Endothelial cell of umbilical vein (primary cell): ENCODE data around the gene FAM3B. TPM values are rescaled to one million over a fixed set of nuclear protein-coding genes. Genes with fewer than 3 reads are reported as not detected.

Experiments
- BruUV-seq: library from RNA; stranded (reverse); fragments of 400-500 nt; replicated peaks from 2 replicates; lab custom pipeline; 2021; lab: Mats Ljungman, UMichigan
- CTCF ChIA-PET: fragments of 300-600, 350-600 bp; sonication (Branson Sonifier 250); formaldehyde crosslinking; loops from one replicate; lab custom pipeline; 2021; ENCODE audit warnings: antibody characterized with exemption, inconsistent platforms; lab: Charles Lee
- POLR2A ChIA-PET: fragments of 300-600, 350-600 bp; sonication (Branson Sonifier 250); formaldehyde crosslinking; loops from one replicate; lab custom pipeline; 2021; ENCODE audit warnings: antibody characterized with exemption, inconsistent platforms; lab: Charles Lee
- DNase-seq: peaks from one replicate; pipeline ENCODE4 v3.0.0-alpha.2; 2011; ENCODE audit warnings: low read depth, low spot score
- FAIRE-seq: peaks from 2 replicates; lab custom pipeline; 2011; peaks lifted over from hg19 to GRCh38; lab: Jason Lieb, UNC
- H2AFZ ChIP-seq: 2 replicates; pipeline ENCODE4 v1.6.0; 2012; ENCODE audit warnings: low read depth, low read length, control low read depth, inconsistent platforms
- H3K27ac ChIP-seq: 2 replicates; pipeline ENCODE4 v1.5.1; 2011; ENCODE audit warnings: low read depth, mild to moderate bottlenecking, control low read depth, low read length, moderate library complexity; ENCODE audit not compliant: insufficient read depth
- H3K27me3 ChIP-seq, 2 experiments: 2 replicates each; pipeline versions ENCODE4 v1.6.0 to v1.6.1; 2011; ENCODE audit warnings: low read length in 2 of 2, mixed read lengths in 1 of 2; ENCODE audit not compliant: control insufficient read depth in 2 of 2, insufficient read depth in 2 of 2
- H3K36me3 ChIP-seq, 2 experiments: 2 replicates in 1 of 2; 3 replicates in 1 of 2; pipeline ENCODE4 v1.5.1; 2011; ENCODE audit warnings: low read length in 2 of 2, mild to moderate bottlenecking in 1 of 2, moderate library complexity in 1 of 2; ENCODE audit not compliant: control insufficient read depth in 2 of 2, insufficient read depth in 2 of 2; ENCODE audit errors: extremely low read depth in 1 of 2
- H3K4me1 ChIP-seq: 3 replicates; pipeline ENCODE4 v1.5.1; 2011; ENCODE audit warnings: mild to moderate bottlenecking, low read length; ENCODE audit not compliant: control insufficient read depth, insufficient read depth; ENCODE audit errors: extremely low read depth
- H3K4me2 ChIP-seq: 2 replicates; pipeline ENCODE4 v1.6.1; 2011; ENCODE audit warnings: low read length, control low read depth, mixed read lengths; ENCODE audit not compliant: insufficient read depth
- H3K4me3 ChIP-seq, 3 experiments: fragments of 200-600 bp in 1 of 3; sonication (generic), shearing (Covaris generic) in 1 of 3; replicated peaks in 1 of 3; 2 replicates each; pipeline ENCODE4 v1.5.1; 2011 to 2016; ENCODE audit warnings: control low read depth in 3 of 3, low read length in 3 of 3, mild to moderate bottlenecking in 2 of 3, inconsistent platforms in 1 of 3, low read depth in 1 of 3, moderate library complexity in 1 of 3; ENCODE audit not compliant: insufficient read depth in 1 of 3
- H3K79me2 ChIP-seq: 2 replicates; pipeline ENCODE4 v1.6.0; 2012; ENCODE audit warnings: low read length, inconsistent platforms; ENCODE audit not compliant: control insufficient read depth, insufficient read depth
- H3K9ac ChIP-seq: replicated peaks from 2 replicates; pipeline ENCODE3; 2011; ENCODE audit warnings: low read length, control low read depth; ENCODE audit not compliant: insufficient read depth; ENCODE audit errors: extremely low read depth
- H3K9me1 ChIP-seq: replicated peaks from 3 replicates; pipeline ENCODE4 v1.6.0; 2011; ENCODE audit warnings: mild to moderate bottlenecking, low read length; ENCODE audit not compliant: control insufficient read depth, insufficient read depth; ENCODE audit errors: extremely low read depth
- H3K9me3 ChIP-seq: replicated peaks from 2 replicates; pipeline ENCODE4 v1.5.1; 2012; ENCODE audit warnings: low read length, inconsistent platforms; ENCODE audit not compliant: control insufficient read depth, insufficient read depth
- H4K20me1 ChIP-seq: replicated peaks from 2 replicates; pipeline ENCODE3; 2011; ENCODE audit warnings: mild to moderate bottlenecking, low read length; ENCODE audit not compliant: control insufficient read depth, insufficient read depth; ENCODE audit errors: extremely low read depth
- CTCF ChIP-seq, 2 donors: IDR thresholded peaks; 1 replicate in 1 of 2; 2 replicates in 1 of 2; pipeline ENCODE4 v1.5.1; 2011; ENCODE audit warnings: low read length in 2 of 2, mild to moderate bottlenecking in 2 of 2, moderate library complexity in 2 of 2, control low read depth in 1 of 2, inconsistent platforms in 1 of 2, low read depth in 1 of 2; ENCODE audit not compliant: insufficient read depth in 1 of 2; ENCODE audit errors: extremely low read depth in 1 of 2
- EZH2 ChIP-seq: IDR thresholded peaks from 2 replicates; pipeline ENCODE4 v1.6.1; 2012; ENCODE audit warnings: borderline replicate concordance, low read depth, mild to moderate bottlenecking, moderate library complexity, low read length, inconsistent platforms; ENCODE audit not compliant: severe bottlenecking
- FOS ChIP-seq: IDR thresholded peaks from 2 replicates; pipeline ENCODE4 v1.6.1; 2011; ENCODE audit warnings: mild to moderate bottlenecking, low read length, moderate library complexity, borderline replicate concordance; ENCODE audit not compliant: insufficient read depth
- GATA2 ChIP-seq: IDR thresholded peaks from 2 replicates; pipeline ENCODE4 v1.7.0; 2011; ENCODE audit warnings: low read depth, mild to moderate bottlenecking, moderate library complexity, mixed read lengths, low read length; ENCODE audit not compliant: insufficient read length, insufficient read depth
- JUN ChIP-seq: IDR thresholded peaks from 2 replicates; pipeline ENCODE4 v1.6.1; 2011; ENCODE audit warnings: borderline replicate concordance, low read depth; ENCODE audit not compliant: insufficient read length, insufficient read depth
- MAX ChIP-seq: IDR thresholded peaks from 2 replicates; pipeline ENCODE4 v1.6.1; 2011; ENCODE audit not compliant: insufficient read depth, insufficient read length
- MYC ChIP-seq: IDR thresholded peaks from one replicate; pipeline ENCODE4 v1.6.1; 2011; ENCODE audit warnings: mild to moderate bottlenecking, low read depth, low read length
- POLR2A ChIP-seq: IDR thresholded peaks from 2 replicates; pipeline ENCODE4 v1.6.1; 2012; ENCODE audit warnings: low read depth, mild to moderate bottlenecking, control low read depth, low read length
- POLR2AphosphoS5 ChIP-seq: IDR thresholded peaks from 2 replicates; pipeline ENCODE4 v1.6.1; 2012; ENCODE audit warnings: low read depth, mild to moderate bottlenecking, control low read depth, low read length, moderate library complexity; ENCODE audit not compliant: insufficient read depth
- dilution Hi-C: fragments of 300-500 bp; cut with MboI; formaldehyde crosslinking; loops from one replicate; pipeline ENCODE4 v1.15.0; 2019; ENCODE audit warnings: low sequenced_read_pairs; ENCODE audit not compliant: extremely low pct_ligation_motif_present
- intact Hi-C: fragments of 100-400 bp; cut with micrococcal nuclease; formaldehyde crosslinking; loops from one replicate; pipeline ENCODE4 v1.10.0; 2022
- polyA plus RNA-seq, 4 experiments: library from polyadenylated mRNA; depleted of rRNA in 3 of 4; stranded (reverse) in 3 of 4; unstranded in 1 of 4; fragments of >200 nt; gene quantifications; 2 replicates each; pipeline versions ENCODE4 v1.2.1 to v1.2.3, GENCODE V29; 2011 to 2012; ENCODE audit warnings: missing spikeins in 1 of 4
- total RNA-seq: library from RNA; stranded (reverse); gene quantifications from 2 replicates; pipeline ENCODE4 v1.2.3, GENCODE V29; 2021

The FAM3B gene
- total and polyA plus RNA-seq, 2 donors (not counting 3 experiments of a cell fraction or from before 2014, with no cell fraction given), result not detected

DNA sequence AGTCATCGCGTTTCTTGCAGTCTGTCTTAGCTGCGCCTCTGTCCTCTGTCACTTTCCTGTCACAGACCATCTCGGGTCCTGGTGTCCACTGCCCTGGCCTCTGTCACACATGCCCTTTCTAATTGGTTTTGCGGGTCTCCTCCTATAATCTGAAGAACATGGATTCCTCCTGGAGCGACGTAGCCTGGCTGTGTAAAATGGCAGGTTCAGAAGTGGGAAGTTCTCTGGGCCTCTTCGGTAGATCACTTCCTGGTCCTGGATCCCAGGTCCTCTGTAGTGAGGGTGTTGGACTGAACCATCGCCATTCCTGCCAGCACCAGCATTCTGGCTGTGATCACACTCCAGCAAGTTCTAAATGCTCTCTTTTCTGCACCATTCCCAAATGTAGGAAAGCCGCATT lies 857 bp downstream of the FAM3B start:
- Histone ChIP-seq H3K27me3 (peaks cover 13 to 29% of the 10 kb centered on the region in 2 experiments), H3K4me1 (no peaks in the 10 kb centered on the region), H3K4me2 (no peak overlapping the region), H3K4me3 (no peak overlapping the region), H4K20me1 (no peaks in the 10 kb centered on the region), H3K36me3 (no peaks in the 10 kb centered on the region), H2AFZ (no peak overlapping the region), H3K9ac (no peak overlapping the region), H3K79me2 (no peaks in the 10 kb centered on the region), H3K27ac (no peak overlapping the region), H3K9me3 (no peaks in the 10 kb centered on the region), H3K9me1 (no peaks in the 10 kb centered on the region)
- CTCF ChIA-PET, result interaction anchor here (1.3 kb wide), 1 partner anchor 14 kb away, joined by 3 read pairs; no protein-coding TSS in a partner anchor
- no peak for TF ChIP-seq MAX
- TF ChIP-seq POLR2AphosphoS5, result no peak
- no peak for TF ChIP-seq POLR2A
- TF ChIP-seq EZH2, result no peak
- TF ChIP-seq FOS, result no peak
- TF ChIP-seq JUN, result no peak
- DNase-seq (no peak), FAIRE-seq (no peak)
- no TSS peak for BruUV-seq
- intact Hi-C loops, result no loop called here
- dilution Hi-C loops, result no loop called here
- POLR2A ChIA-PET, result no interaction called here

DNA sequence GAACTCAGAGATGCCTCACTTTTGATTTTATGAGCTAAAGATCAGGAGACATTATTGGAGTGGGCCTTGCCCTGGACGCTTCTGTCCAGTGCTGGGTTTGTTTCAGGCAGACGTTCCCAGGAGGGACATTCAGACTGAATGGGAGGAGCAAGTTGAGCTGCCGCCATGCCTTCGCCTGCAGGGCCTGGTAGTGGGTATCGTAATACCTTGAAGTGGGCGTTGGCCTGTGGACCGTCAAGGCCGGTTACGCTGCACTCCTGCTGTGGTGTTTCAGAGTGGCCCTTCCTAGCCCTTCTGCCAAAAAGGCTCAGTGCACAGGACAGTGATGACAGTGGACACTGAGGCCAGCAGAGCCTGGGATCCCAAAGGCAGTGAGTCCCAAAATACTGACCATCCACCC lies 1.6 kb downstream of the FAM3B start:
- BruUV-seq, result no TSS peak
- CTCF ChIA-PET, result interaction anchor here (1.3 kb wide), 1 partner anchor 13 kb away, joined by 3 read pairs; no protein-coding TSS in a partner anchor

More for the DNA sequence above, 1.6 kb downstream of the FAM3B start:
- peaks cover 13 to 29% of the 10 kb centered on the region in 2 experiments for H3K27me3 ChIP-seq
- POLR2A ChIA-PET, result no interaction called here
- H3K4me3 ChIP-seq, result no peak overlapping the region
- no peaks in the 10 kb centered on the region for H4K20me1 ChIP-seq
- no peaks in the 10 kb centered on the region for H3K9me3 ChIP-seq
- no peaks in the 10 kb centered on the region for H3K79me2 ChIP-seq
- no peak overlapping the region for H3K4me2 ChIP-seq
- dilution Hi-C loops, result no loop called here
- TF ChIP-seq MAX (no peak), MYC (no peak), CTCF (IDR thresholded peaks at IDR 0.05; ENCODE audit: extremely low read depth in 1 of 2, insufficient read depth in 1 of 2, low read depth in 1 of 2, low read length in 2 of 2) (no peak), GATA2 (no peak), JUN (no peak)
- H3K9ac ChIP-seq, result no peak overlapping the region
- DNase-seq (no peak), FAIRE-seq (no peak)
- intact Hi-C loops, result no loop called here
- no peaks in the 10 kb centered on the region for H3K4me1 ChIP-seq
- H3K27ac ChIP-seq, result no peak overlapping the region
- no peaks in the 10 kb centered on the region for H3K9me1 ChIP-seq
- no peaks in the 10 kb centered on the region for H3K36me3 ChIP-seq
- H2AFZ ChIP-seq, result no peak overlapping the region
